Ovary (tissue), 3 donors: Measurements from ENCODE around the gene MBNL1.

ENCODE experiments used
- EP300 ChIP-seq: sonication (generic); formaldehyde crosslinking; IDR thresholded peaks from one replicate; pipeline ENCODE4 v1.6.1; 2017; ENCODE audit warnings: antibody characterized with exemption
- POLR2A ChIP-seq: fragments of 450-650 bp; IDR thresholded peaks from one replicate; pipeline ENCODE4 v1.6.1; 2017; ENCODE audit warnings: antibody characterized with exemption, mild to moderate bottlenecking, moderate library complexity
- TF ChIP-seq, protein P1 (sequence below), 3 donors: fragments of 450-650 bp in 2 of 3; fragments of 200-600 bp in 1 of 3; IDR thresholded peaks; one replicate each; pipeline versions ENCODE4 v1.5.1 to v1.8.0; 2016 to 2022; ENCODE audit warnings: antibody characterized with exemption in 3 of 3, mild to moderate bottlenecking in 1 of 3
- donor health status: DM: no; HTN: no; CAD: no.

DNA sequence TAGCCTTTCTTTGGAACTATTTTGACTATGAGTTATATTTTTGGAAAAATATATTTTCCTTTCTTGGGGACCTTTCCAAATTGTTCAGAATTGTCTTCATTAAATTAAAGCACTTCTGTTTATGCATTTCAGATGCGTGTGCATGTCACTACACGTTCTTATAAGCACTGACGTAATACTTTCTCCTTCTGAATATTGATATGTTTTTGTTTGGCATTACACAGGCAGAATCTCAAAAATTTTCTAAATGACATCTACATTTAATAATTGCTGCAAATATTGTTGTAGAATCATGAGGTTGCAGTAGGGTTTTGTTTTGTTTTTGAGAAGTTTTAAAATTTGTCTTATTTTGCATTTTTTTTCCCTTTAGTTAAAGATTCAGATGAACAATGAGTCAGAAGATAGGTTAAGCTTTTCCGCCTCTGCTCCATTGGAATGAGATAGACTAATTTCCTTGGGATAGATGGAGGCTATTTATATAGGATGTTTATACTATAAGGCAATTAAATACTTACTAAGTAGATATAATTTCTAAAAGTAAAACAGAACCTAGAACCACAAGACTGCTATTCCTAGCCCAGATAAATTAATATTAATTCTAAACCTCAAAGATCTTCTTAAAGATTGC lies 110.8 kb downstream of the MBNL1 start:
- TF ChIP-seq, protein P1, sequence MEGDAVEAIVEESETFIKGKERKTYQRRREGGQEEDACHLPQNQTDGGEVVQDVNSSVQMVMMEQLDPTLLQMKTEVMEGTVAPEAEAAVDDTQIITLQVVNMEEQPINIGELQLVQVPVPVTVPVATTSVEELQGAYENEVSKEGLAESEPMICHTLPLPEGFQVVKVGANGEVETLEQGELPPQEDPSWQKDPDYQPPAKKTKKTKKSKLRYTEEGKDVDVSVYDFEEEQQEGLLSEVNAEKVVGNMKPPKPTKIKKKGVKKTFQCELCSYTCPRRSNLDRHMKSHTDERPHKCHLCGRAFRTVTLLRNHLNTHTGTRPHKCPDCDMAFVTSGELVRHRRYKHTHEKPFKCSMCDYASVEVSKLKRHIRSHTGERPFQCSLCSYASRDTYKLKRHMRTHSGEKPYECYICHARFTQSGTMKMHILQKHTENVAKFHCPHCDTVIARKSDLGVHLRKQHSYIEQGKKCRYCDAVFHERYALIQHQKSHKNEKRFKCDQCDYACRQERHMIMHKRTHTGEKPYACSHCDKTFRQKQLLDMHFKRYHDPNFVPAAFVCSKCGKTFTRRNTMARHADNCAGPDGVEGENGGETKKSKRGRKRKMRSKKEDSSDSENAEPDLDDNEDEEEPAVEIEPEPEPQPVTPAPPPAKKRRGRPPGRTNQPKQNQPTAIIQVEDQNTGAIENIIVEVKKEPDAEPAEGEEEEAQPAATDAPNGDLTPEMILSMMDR (IDR thresholded peaks at IDR 0.05), result no peak
- TF ChIP-seq EP300, result no peak
- no peak for TF ChIP-seq POLR2A
